GM08714 (cell line): ENCODE results near the gene MED9.

Experiments
- H3K4me3 ChIP-seq: fragments of 200-500 bp; sonication (Bioruptor generic); 2 replicates; pipeline ENCODE4 v1.5.1; 2014; ENCODE audit warnings: mild to moderate bottlenecking, low read length, inconsistent platforms
- ZNF274 ChIP-seq: IDR thresholded peaks from 2 replicates; pipeline ENCODE4 v1.6.1; 2012; ENCODE audit warnings: mild to moderate bottlenecking, low read depth, low read length

The MED9 gene

GRCh38 chr17:17531156-17531555 is 54.4 kb downstream of the MED9 start:
- TF ChIP-seq ZNF274 = no peak
- H3K4me3 ChIP-seq = no peak overlapping the region

GRCh38 chr17:17532991-17533390 is 56.2 kb downstream of the MED9 start:
- TF ChIP-seq ZNF274 = no peak
- H3K4me3 ChIP-seq = no peak overlapping the region

- TF ChIP-seq ZNF274 = no peak
- no peak overlapping the region for H3K4me3 ChIP-seq
These were observed 57.2 kb downstream of the MED9 start for GRCh38 chr17:17533901-17534441.

- no peak overlapping the region for H3K4me3 ChIP-seq
- TF ChIP-seq ZNF274 = no peak
These were observed 59.2 kb downstream of the MED9 start for GRCh38 chr17:17535957-17536356.

- TF ChIP-seq ZNF274 = no peak
- H3K4me3 ChIP-seq = no peak overlapping the region
These were observed 59.9 kb downstream of the MED9 start for GRCh38 chr17:17536702-17537101.

- H3K4me3 ChIP-seq = no peak overlapping the region
- no peak for TF ChIP-seq ZNF274
These were observed 60.7 kb downstream of the MED9 start for GRCh38 chr17:17537311-17538099.

- no peak overlapping the region for H3K4me3 ChIP-seq
- no peak for TF ChIP-seq ZNF274
These were observed 61.9 kb downstream of the MED9 start for GRCh38 chr17:17538417-17539391.

GRCh38 chr17:17539591-17539990 is 62.8 kb downstream of the MED9 start:
- H3K4me3 ChIP-seq = no peak overlapping the region
- TF ChIP-seq ZNF274 = no peak

GRCh38 chr17:17540278-17540906 is 63.6 kb downstream of the MED9 start:
- TF ChIP-seq ZNF274 = no peak
- H3K4me3 ChIP-seq = no peak overlapping the region

GRCh38 chr17:17540935-17541639 is 64.3 kb downstream of the MED9 start:
- TF ChIP-seq ZNF274 = no peak
- H3K4me3 ChIP-seq = no peak overlapping the region

- no peak overlapping the region for H3K4me3 ChIP-seq
- TF ChIP-seq ZNF274 = no peak
These were observed 64.8 kb downstream of the MED9 start for GRCh38 chr17:17541640-17542001.
